Measurements from ENCODE around the gene PRKAG2. TPM values are rescaled to one million over a fixed set of nuclear protein-coding genes. Genes with fewer than 3 reads are reported as not detected.

The PRKAG2 gene
- total and polyA plus RNA-seq, 2 experiments from 2014 or later, result 9.1 to 14.9 TPM

DNA sequence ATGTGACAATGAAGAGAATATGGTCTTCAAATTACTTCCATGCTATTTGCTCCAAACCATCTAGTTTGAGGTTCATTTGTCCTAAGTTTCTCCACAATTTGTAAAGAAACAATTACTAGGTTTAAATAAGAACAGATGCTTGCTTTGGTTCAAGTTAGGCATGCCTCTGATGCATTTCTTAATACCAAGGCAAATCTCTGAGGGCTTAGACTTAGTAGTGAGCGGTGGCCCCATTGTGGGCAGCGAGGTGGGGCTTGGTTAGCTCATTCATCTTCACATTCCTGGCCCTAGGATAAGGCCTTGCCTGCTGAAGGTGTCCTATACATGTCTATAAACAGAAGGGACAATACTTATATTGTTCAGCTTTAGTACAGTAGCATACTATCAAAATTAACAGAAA, 304.8 kb downstream of the PRKAG2 start:
- DNase-seq (ENCODE audit: low spot score), result no peak
- no peak overlapping the region for H3K4me3 ChIP-seq
- H4K20me1 ChIP-seq (replicated peaks; ENCODE audit: insufficient read depth), result no peaks in the 10 kb centered on the region
- no peaks in the 10 kb centered on the region for H3K9me2 ChIP-seq (ENCODE audit: insufficient read depth)
- H3K27ac ChIP-seq (ENCODE audit: low read depth), result no peak overlapping the region
- H3K4me2 ChIP-seq, result no peak overlapping the region
- no peaks in the 10 kb centered on the region for H3K27me3 ChIP-seq (ENCODE audit: insufficient read depth)
- no peaks in the 10 kb centered on the region for H3K9me3 Mint-ChIP-seq
- TF ChIP-seq CREB1 (CRISPR knock-in tag; IDR thresholded peaks at IDR 0.05; ENCODE audit: low read depth), result no peak
- TF ChIP-seq NANOG (IDR thresholded peaks at IDR 0.05; ENCODE audit: borderline replicate concordance), result no peak
- TF ChIP-seq, protein P1, sequence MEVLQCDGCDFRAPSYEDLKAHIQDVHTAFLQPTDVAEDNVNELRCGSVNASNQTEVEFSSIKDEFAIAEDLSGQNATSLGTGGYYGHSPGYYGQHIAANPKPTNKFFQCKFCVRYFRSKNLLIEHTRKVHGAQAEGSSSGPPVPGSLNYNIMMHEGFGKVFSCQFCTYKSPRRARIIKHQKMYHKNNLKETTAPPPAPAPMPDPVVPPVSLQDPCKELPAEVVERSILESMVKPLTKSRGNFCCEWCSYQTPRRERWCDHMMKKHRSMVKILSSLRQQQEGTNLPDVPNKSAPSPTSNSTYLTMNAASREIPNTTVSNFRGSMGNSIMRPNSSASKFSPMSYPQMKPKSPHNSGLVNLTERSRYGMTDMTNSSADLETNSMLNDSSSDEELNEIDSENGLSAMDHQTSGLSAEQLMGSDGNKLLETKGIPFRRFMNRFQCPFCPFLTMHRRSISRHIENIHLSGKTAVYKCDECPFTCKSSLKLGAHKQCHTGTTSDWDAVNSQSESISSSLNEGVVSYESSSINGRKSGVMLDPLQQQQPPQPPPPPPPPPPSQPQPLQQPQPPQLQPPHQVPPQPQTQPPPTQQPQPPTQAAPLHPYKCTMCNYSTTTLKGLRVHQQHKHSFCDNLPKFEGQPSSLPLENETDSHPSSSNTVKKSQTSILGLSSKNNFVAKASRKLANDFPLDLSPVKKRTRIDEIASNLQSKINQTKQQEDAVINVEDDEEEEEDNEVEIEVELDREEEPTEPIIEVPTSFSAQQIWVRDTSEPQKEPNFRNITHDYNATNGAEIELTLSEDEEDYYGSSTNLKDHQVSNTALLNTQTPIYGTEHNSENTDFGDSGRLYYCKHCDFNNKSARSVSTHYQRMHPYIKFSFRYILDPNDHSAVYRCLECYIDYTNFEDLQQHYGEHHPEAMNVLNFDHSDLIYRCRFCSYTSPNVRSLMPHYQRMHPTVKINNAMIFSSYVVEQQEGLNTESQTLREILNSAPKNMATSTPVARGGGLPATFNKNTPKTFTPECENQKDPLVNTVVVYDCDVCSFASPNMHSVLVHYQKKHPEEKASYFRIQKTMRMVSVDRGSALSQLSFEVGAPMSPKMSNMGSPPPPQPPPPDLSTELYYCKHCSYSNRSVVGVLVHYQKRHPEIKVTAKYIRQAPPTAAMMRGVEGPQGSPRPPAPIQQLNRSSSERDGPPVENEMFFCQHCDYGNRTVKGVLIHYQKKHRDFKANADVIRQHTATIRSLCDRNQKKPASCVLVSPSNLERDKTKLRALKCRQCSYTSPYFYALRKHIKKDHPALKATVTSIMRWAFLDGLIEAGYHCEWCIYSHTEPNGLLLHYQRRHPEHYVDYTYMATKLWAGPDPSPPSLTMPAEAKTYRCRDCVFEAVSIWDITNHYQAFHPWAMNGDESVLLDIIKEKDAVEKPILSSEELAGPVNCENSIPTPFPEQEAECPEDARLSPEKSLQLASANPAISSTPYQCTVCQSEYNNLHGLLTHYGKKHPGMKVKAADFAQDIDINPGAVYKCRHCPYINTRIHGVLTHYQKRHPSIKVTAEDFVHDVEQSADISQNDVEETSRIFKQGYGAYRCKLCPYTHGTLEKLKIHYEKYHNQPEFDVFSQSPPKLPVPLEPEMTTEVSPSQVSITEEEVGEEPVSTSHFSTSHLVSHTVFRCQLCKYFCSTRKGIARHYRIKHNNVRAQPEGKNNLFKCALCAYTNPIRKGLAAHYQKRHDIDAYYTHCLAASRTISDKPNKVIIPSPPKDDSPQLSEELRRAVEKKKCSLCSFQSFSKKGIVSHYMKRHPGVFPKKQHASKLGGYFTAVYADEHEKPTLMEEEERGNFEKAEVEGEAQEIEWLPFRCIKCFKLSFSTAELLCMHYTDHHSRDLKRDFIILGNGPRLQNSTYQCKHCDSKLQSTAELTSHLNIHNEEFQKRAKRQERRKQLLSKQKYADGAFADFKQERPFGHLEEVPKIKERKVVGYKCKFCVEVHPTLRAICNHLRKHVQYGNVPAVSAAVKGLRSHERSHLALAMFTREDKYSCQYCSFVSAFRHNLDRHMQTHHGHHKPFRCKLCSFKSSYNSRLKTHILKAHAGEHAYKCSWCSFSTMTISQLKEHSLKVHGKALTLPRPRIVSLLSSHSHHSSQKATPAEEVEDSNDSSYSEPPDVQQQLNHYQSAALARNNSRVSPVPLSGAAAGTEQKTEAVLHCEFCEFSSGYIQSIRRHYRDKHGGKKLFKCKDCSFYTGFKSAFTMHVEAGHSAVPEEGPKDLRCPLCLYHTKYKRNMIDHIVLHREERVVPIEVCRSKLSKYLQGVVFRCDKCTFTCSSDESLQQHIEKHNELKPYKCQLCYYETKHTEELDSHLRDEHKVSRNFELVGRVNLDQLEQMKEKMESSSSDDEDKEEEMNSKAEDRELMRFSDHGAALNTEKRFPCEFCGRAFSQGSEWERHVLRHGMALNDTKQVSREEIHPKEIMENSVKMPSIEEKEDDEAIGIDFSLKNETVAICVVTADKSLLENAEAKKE (CRISPR knock-in tag; IDR thresholded peaks at IDR 0.05), result no peak
- TF ChIP-seq STAT1 (IDR thresholded peaks at IDR 0.05; ENCODE audit: unreplicated experiment), result no peak
- TF ChIP-seq ETS1 (IDR thresholded peaks at IDR 0.05), result no peak
- no peak for TF ChIP-seq EZH2 (IDR thresholded peaks at IDR 0.05; ENCODE audit: low read depth, unreplicated experiment)
- no peak for TF ChIP-seq POLR2AphosphoS5 (IDR thresholded peaks at IDR 0.05; ENCODE audit: low read depth)
- no peak for TF ChIP-seq REST (IDR thresholded peaks at IDR 0.05; ENCODE audit: unreplicated experiment)
- TF ChIP-seq EZH2phosphoT487 (IDR thresholded peaks at IDR 0.05; ENCODE audit: unreplicated experiment), result no peak
- TF ChIP-seq ZNF331 (CRISPR knock-in tag; IDR thresholded peaks at IDR 0.05; ENCODE audit: low read depth), result no peak
- TF ChIP-seq ZNF114 (CRISPR knock-in tag; IDR thresholded peaks at IDR 0.05), result no peak
- no peak for TF ChIP-seq CTCF (conservative IDR thresholded peaks at IDR 0.05; ENCODE audit: low read depth in 2 of 2)
- no peak for TF ChIP-seq JUNB (IDR thresholded peaks at IDR 0.05; ENCODE audit: unreplicated experiment)
- H3F3A ChIP-seq (replicated peaks; ENCODE audit: low read depth), result no peaks in the 10 kb centered on the region
- H3K4me1 Mint-ChIP-seq, result peaks cover 18% of the 10 kb centered on the region
- H3K4me1 ChIP-seq (ENCODE audit: insufficient read depth), result peaks cover 8% of the 10 kb centered on the region; the same call in 1 of the 2 replicates
- no peak overlapping the region for H3K4me3 Mint-ChIP-seq
- H2AFZ ChIP-seq, result no peak overlapping the region
- no peaks in the 10 kb centered on the region for H3K79me2 ChIP-seq (replicated peaks; ENCODE audit: insufficient read depth)
- H3K27ac Mint-ChIP-seq, result no peak overlapping the region
- H3K36me3 Mint-ChIP-seq (ENCODE audit: low read depth), result no peaks in the 10 kb centered on the region
- ATAC-seq, result no peak
- peaks cover 2% of the 10 kb centered on the region for H3K27me3 Mint-ChIP-seq (ENCODE audit: insufficient read depth, low read depth, poor library complexity)
- H3K36me3 ChIP-seq (ENCODE audit: insufficient read depth), result no peaks in the 10 kb centered on the region
